IMR-90 (cell line): ENCODE data around the gene CCHCR1. TPM values are rescaled to one million over a fixed set of nuclear protein-coding genes. Genes with fewer than 3 reads are reported as not detected.

Source experiments
- ATAC-seq: fragments of 200-7000 bp; cut with Tn5 transposase; 2 replicates; pipeline ENCODE4 v1.9.1; 2020; ENCODE audit warnings: low read depth, mild to moderate bottlenecking, moderate library complexity
- BruUV-seq: library from RNA; stranded (reverse); fragments of 400-500 nt; replicated peaks from 2 replicates; lab custom pipeline; 2021; lab: Mats Ljungman, UMichigan
- CTCF ChIA-PET: fragments of 300-600 bp; formaldehyde crosslinking; extraction: SDS; loops from one replicate; lab custom pipeline; 2021; ENCODE audit warnings: antibody characterized with exemption; lab: Yijun Ruan, JAX
- POLR2A ChIA-PET: fragments of 300-600 bp; sonication (Branson Sonifier 250); formaldehyde crosslinking; loops from one replicate; lab custom pipeline; 2022; ENCODE audit warnings: antibody characterized with exemption; ENCODE audit not compliant: unreplicated experiment; lab: Charles Lee
- DNase-seq: peaks from one replicate; pipeline ENCODE4 v3.0.0; 2013
- H2AFZ ChIP-seq: replicated peaks from 2 replicates; pipeline ENCODE3; 2013; ENCODE audit warnings: low read length, mild to moderate bottlenecking; ENCODE audit not compliant: poor library complexity
- H2AK5ac ChIP-seq: 2 replicates; pipeline ENCODE4 v1.6.1; 2013; ENCODE audit warnings: low read depth, low read length, inconsistent platforms
- H2AK9ac ChIP-seq: replicated peaks from 2 replicates; pipeline ENCODE3; 2013; ENCODE audit warnings: mild to moderate bottlenecking, low read depth, low read length, moderate library complexity; ENCODE audit not compliant: poor library complexity
- H2BK120ac ChIP-seq: 2 replicates; pipeline ENCODE4 v1.6.1; 2013; ENCODE audit warnings: low read depth, low read length, inconsistent platforms
- H2BK15ac ChIP-seq: 3 replicates; pipeline ENCODE4 v1.6.1; 2013; ENCODE audit warnings: low read depth, low read length, inconsistent platforms
- H2BK20ac ChIP-seq: 2 replicates; pipeline ENCODE4 v1.6.1; 2013; ENCODE audit warnings: low read depth, mild to moderate bottlenecking, inconsistent platforms, low read length, moderate library complexity
- H2BK5ac ChIP-seq: 2 replicates; pipeline ENCODE4 v1.6.1; 2013; ENCODE audit warnings: mild to moderate bottlenecking, low read depth, low read length, inconsistent platforms; ENCODE audit not compliant: poor library complexity, severe bottlenecking
- H3K14ac ChIP-seq: replicated peaks from 2 replicates; pipeline ENCODE4 v1.6.1; 2013; ENCODE audit warnings: low read depth, low read length, inconsistent platforms
- H3K18ac ChIP-seq: 2 replicates; pipeline ENCODE4 v1.6.1; 2013; ENCODE audit warnings: low read depth, low read length, control low read depth
- H3K23ac ChIP-seq: 2 replicates; pipeline ENCODE4 v1.6.1; 2013; ENCODE audit warnings: low read depth, low read length, inconsistent platforms
- H3K27ac ChIP-seq: 2 replicates; pipeline ENCODE4 v1.5.1; 2013; ENCODE audit warnings: mild to moderate bottlenecking, control low read depth, low read length; ENCODE audit not compliant: insufficient read depth
- H3K27me3 ChIP-seq: 2 replicates; pipeline ENCODE4 v1.6.1; 2013; ENCODE audit warnings: low read length; ENCODE audit not compliant: control insufficient read depth, insufficient read depth
- H3K36me3 ChIP-seq: 2 replicates; pipeline ENCODE4 v1.6.1; 2013; ENCODE audit warnings: low read length, mixed read lengths; ENCODE audit not compliant: control insufficient read depth, insufficient read depth
- H3K4ac ChIP-seq: 2 replicates; pipeline ENCODE4 v1.6.1; 2013; ENCODE audit warnings: low read depth, low read length, inconsistent platforms
- H3K4me1 ChIP-seq: 2 replicates; pipeline ENCODE4 v1.6.1; 2013; ENCODE audit warnings: low read length, mixed read lengths; ENCODE audit not compliant: control insufficient read depth, insufficient read depth
- H3K4me2 ChIP-seq: 2 replicates; pipeline ENCODE4 v1.6.1; 2013; ENCODE audit warnings: low read depth, mild to moderate bottlenecking, control low read depth, low read length, moderate library complexity
- H3K4me3 ChIP-seq: 2 replicates; pipeline ENCODE4 v1.5.1; 2013; ENCODE audit warnings: low read depth, mild to moderate bottlenecking, control low read depth, low read length, moderate library complexity; ENCODE audit not compliant: insufficient read depth
- H3K56ac ChIP-seq: 2 replicates; pipeline ENCODE4 v1.6.1; 2013; ENCODE audit warnings: low read length, inconsistent platforms; ENCODE audit not compliant: insufficient read depth; ENCODE audit errors: extremely low read depth
- H3K79me1 ChIP-seq, 2 experiments: 2 replicates each; pipeline ENCODE4 v1.6.1; 2013; ENCODE audit warnings: low read length in 2 of 2, inconsistent platforms in 1 of 2, low read depth in 1 of 2
- H3K9ac ChIP-seq: 2 replicates; pipeline ENCODE4 v1.6.1; 2013; ENCODE audit warnings: low read depth, low read length, control low read depth
- H3K9me1 ChIP-seq: 2 replicates; pipeline ENCODE4 v1.6.1; 2013; ENCODE audit warnings: low read length, inconsistent platforms; ENCODE audit not compliant: insufficient read depth
- H3K9me3 ChIP-seq: 2 replicates; pipeline ENCODE4 v1.6.1; 2013; ENCODE audit warnings: low read length; ENCODE audit not compliant: control insufficient read depth, insufficient read depth
- H4K20me1 ChIP-seq: 2 replicates; pipeline ENCODE4 v1.6.1; 2013; ENCODE audit warnings: low read length, inconsistent platforms; ENCODE audit not compliant: insufficient read depth
- H4K5ac ChIP-seq: 2 replicates; pipeline ENCODE4 v1.6.1; 2013; ENCODE audit warnings: mild to moderate bottlenecking, low read depth, low read length, control low read depth
- H4K8ac ChIP-seq, 2 experiments: 2 replicates each; pipeline ENCODE4 v1.6.1; 2013; ENCODE audit warnings: low read depth in 2 of 2, low read length in 2 of 2, control low read depth in 1 of 2, inconsistent platforms in 1 of 2
- H4K91ac ChIP-seq: 2 replicates; pipeline ENCODE4 v1.6.1; 2013; ENCODE audit warnings: low read depth, low read length, inconsistent platforms; ENCODE audit not compliant: insufficient read depth
- BHLHE40 ChIP-seq: fragments of 150-350 bp; IDR thresholded peaks from 2 replicates; pipeline ENCODE4 v1.6.1; 2016; ENCODE audit warnings: mild to moderate bottlenecking, low read depth, low read length
- FOS ChIP-seq: fragments of 150-350 bp; IDR thresholded peaks from 2 replicates; pipeline ENCODE4 v1.6.1; 2016; ENCODE audit warnings: low read depth, low read length
- MAFK ChIP-seq: IDR thresholded peaks from 2 replicates; pipeline ENCODE4 v1.6.1; 2012; ENCODE audit warnings: low read depth, low read length, improper control_type of control experiment
- MAZ ChIP-seq: IDR thresholded peaks from 2 replicates; pipeline ENCODE4 v1.6.1; 2012; ENCODE audit warnings: low read depth, mild to moderate bottlenecking, low read length, improper control_type of control experiment, moderate library complexity, borderline replicate concordance
- NFE2L2 ChIP-seq: fragments of 150-350 bp; IDR thresholded peaks from 2 replicates; pipeline ENCODE4 v1.6.1; 2016; ENCODE audit warnings: low read depth, mild to moderate bottlenecking, low read length
- RAD21 ChIP-seq: IDR thresholded peaks from 2 replicates; pipeline ENCODE4 v1.6.1; 2012; ENCODE audit warnings: low read length, improper control_type of control experiment
- RCOR1 ChIP-seq: IDR thresholded peaks from 2 replicates; pipeline ENCODE4 v1.6.1; 2012; ENCODE audit warnings: mild to moderate bottlenecking, low read length, improper control_type of control experiment; ENCODE audit not compliant: insufficient replicate concordance
- RFX5 ChIP-seq: IDR thresholded peaks from 2 replicates; pipeline ENCODE4 v1.8.0; 2012; ENCODE audit warnings: low read depth, mild to moderate bottlenecking, low read length, moderate library complexity
- SMC3 ChIP-seq: fragments of 150-350 bp; IDR thresholded peaks from 2 replicates; pipeline ENCODE4 v1.6.1; 2016; ENCODE audit warnings: low read depth, mild to moderate bottlenecking, antibody characterized with exemption, low read length, moderate library complexity
- WGBS, 2 experiments: methylation state at CpG; one replicate each; pipeline versions ENCODE4 v1.1.5 to v1.1.7; 2013; ENCODE audit warnings: missing lambda C conversion rate in 2 of 2; ENCODE audit not compliant: insufficient read length in 1 of 2; ENCODE audit errors: extremely low coverage in 2 of 2; 5-methylcytosine and 5-hydroxymethylcytosine counted together
- dilution Hi-C: fragments of 300-500 bp; cut with HindIII; formaldehyde crosslinking; loops from one replicate; pipeline ENCODE4 v1.14.3; 2018; ENCODE audit warnings: low sequenced_read_pairs; ENCODE audit not compliant: unreplicated experiment
- in situ Hi-C: fragments of 300-500 bp; cut with MboI; formaldehyde crosslinking; loops from 3 replicates; pipeline ENCODE4 v1.14.3; 2019; ENCODE audit warnings: low sequenced_read_pairs, inconsistent platforms, mixed read lengths
- intact Hi-C: fragments of 100-400 bp; cut with micrococcal nuclease; formaldehyde crosslinking; loops from 2 replicates; pipeline ENCODE4 v1.10.0; 2022
- polyA plus RNA-seq, 3 experiments: library from polyadenylated mRNA; depleted of rRNA; stranded (reverse); fragments of >200 nt; gene quantifications; 2 replicates each; pipeline ENCODE4 v1.2.3, GENCODE V29; 2012; ENCODE audit warnings: low replicate concordance in 1 of 3
- total RNA-seq: library from RNA; depleted of rRNA; stranded (reverse); fragments of >200 nt; gene quantifications from 2 replicates; pipeline ENCODE4 v1.2.3, GENCODE V29; 2012
- TF ChIP-seq, protein P1 (sequence below): conservative IDR thresholded peaks from 2 replicates; pipeline ENCODE4 v1.5.1; 2012; ENCODE audit warnings: mild to moderate bottlenecking, low read depth, low read length, improper control_type of control experiment
- TF ChIP-seq, protein P2 (sequence below): fragments of 150-350 bp; IDR thresholded peaks from 2 replicates; pipeline ENCODE4 v1.6.1; 2016; ENCODE audit warnings: low read depth, mild to moderate bottlenecking, low read length, moderate library complexity, borderline replicate concordance
- TF ChIP-seq, protein P3 (sequence below): fragments of 150-350 bp; IDR thresholded peaks from 2 replicates; pipeline ENCODE4 v1.6.1; 2017; ENCODE audit warnings: mild to moderate bottlenecking, antibody characterized with exemption, low read length, low read depth

CCHCR1 gene
- total and polyA plus RNA-seq, 2 of the 4 experiments (the other 2 are of a cell fraction), result 13.1 to 22.0 TPM

DNA sequence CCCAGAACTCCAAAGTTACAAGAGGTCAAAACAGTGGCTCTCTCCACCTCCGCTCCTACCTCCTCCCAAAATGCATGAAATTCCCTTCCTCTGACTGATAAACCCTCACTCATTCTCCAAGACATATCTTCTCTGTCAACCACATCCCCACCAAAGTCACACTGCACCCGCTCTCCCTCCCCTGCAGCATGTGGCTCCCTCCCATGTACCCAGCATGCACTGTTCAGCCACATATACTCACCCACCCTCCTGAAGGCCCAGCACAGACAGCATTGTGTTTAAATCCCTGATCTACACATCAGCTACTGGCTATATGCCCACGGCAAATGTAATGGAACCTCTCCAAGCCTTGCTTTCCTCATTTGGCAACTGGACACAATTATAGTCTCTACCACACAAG is 18.4 kb upstream of the CCHCR1 start:
- H3K4ac ChIP-seq, result peak overlapping the region; percentile 50
- H3K23ac ChIP-seq, result no peak overlapping the region; the same call in 1 of the 2 replicates
- DNase-seq (peak; percentile 69), ATAC-seq (peak; percentile 83)
- no peaks in the 10 kb centered on the region for H3K27me3 ChIP-seq
- no peaks in the 10 kb centered on the region for H3K79me1 ChIP-seq
- no peak overlapping the region for H3K56ac ChIP-seq
- no peak overlapping the region for H3K18ac ChIP-seq
- H3K36me3 ChIP-seq, result no peaks in the 10 kb centered on the region
- H2BK5ac ChIP-seq, result no peak overlapping the region
- dilution Hi-C loops (no loop called here), intact Hi-C loops (no loop called here), in situ Hi-C loops (no loop called here)
- H3K14ac ChIP-seq, result no peak overlapping the region; the same call in 1 of the 2 replicates
- peaks cover 11% of the 10 kb centered on the region; the same call in 1 of the 2 replicates for H3K9me1 ChIP-seq
- no peak overlapping the region for H3K4me2 ChIP-seq
- no peaks in the 10 kb centered on the region for H4K20me1 ChIP-seq
- WGBS, 2 experiments, result no CpG with 5 or more reads among the region's 3 CpGs
- no peak overlapping the region for H2AK9ac ChIP-seq
- H3K9me3 ChIP-seq, result no peaks in the 10 kb centered on the region
- POLR2A ChIA-PET, result no interaction called here
- peak overlapping the region; percentile 81 for H2AFZ ChIP-seq
- peak overlapping the region; percentile 32; the same call in 1 of the 2 replicates for H2BK120ac ChIP-seq
- H2BK15ac ChIP-seq, result 0 out of 3 replicates have a peak overlapping the region, but pooled peaks have one; percentile 25
- no peak overlapping the region for H3K27ac ChIP-seq
- H4K8ac ChIP-seq, result peak overlapping the region in 1 of 2 experiments; percentile 72; a peak in 3 of 4 replicates
- no TSS peak for BruUV-seq
- H3K9ac ChIP-seq, result no peak overlapping the region
- H4K91ac ChIP-seq, result peak overlapping the region; percentile 23; the same call in 1 of the 2 replicates
- no peak for TF ChIP-seq RAD21
- TF ChIP-seq, protein P1, sequence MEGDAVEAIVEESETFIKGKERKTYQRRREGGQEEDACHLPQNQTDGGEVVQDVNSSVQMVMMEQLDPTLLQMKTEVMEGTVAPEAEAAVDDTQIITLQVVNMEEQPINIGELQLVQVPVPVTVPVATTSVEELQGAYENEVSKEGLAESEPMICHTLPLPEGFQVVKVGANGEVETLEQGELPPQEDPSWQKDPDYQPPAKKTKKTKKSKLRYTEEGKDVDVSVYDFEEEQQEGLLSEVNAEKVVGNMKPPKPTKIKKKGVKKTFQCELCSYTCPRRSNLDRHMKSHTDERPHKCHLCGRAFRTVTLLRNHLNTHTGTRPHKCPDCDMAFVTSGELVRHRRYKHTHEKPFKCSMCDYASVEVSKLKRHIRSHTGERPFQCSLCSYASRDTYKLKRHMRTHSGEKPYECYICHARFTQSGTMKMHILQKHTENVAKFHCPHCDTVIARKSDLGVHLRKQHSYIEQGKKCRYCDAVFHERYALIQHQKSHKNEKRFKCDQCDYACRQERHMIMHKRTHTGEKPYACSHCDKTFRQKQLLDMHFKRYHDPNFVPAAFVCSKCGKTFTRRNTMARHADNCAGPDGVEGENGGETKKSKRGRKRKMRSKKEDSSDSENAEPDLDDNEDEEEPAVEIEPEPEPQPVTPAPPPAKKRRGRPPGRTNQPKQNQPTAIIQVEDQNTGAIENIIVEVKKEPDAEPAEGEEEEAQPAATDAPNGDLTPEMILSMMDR, result no peak
- TF ChIP-seq RCOR1, result no peak
- TF ChIP-seq SMC3, result no peak
- TF ChIP-seq, protein P2, sequence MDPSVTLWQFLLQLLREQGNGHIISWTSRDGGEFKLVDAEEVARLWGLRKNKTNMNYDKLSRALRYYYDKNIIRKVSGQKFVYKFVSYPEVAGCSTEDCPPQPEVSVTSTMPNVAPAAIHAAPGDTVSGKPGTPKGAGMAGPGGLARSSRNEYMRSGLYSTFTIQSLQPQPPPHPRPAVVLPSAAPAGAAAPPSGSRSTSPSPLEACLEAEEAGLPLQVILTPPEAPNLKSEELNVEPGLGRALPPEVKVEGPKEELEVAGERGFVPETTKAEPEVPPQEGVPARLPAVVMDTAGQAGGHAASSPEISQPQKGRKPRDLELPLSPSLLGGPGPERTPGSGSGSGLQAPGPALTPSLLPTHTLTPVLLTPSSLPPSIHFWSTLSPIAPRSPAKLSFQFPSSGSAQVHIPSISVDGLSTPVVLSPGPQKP, result no peak
- TF ChIP-seq MAZ, result no peak; the same call in 1 of the 2 replicates
- no peak for TF ChIP-seq BHLHE40
- TF ChIP-seq MAFK, result no peak
- TF ChIP-seq RFX5, result no peak
- TF ChIP-seq, protein P3, sequence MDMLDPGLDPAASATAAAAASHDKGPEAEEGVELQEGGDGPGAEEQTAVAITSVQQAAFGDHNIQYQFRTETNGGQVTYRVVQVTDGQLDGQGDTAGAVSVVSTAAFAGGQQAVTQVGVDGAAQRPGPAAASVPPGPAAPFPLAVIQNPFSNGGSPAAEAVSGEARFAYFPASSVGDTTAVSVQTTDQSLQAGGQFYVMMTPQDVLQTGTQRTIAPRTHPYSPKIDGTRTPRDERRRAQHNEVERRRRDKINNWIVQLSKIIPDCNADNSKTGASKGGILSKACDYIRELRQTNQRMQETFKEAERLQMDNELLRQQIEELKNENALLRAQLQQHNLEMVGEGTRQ, result no peak
- TF ChIP-seq NFE2L2, result no peak
- TF ChIP-seq FOS, result no peak
- H3K4me1 ChIP-seq, result peaks cover 8% of the 10 kb centered on the region
- no peak overlapping the region for H4K5ac ChIP-seq
- H2BK20ac ChIP-seq, result no peak overlapping the region
- CTCF ChIA-PET, result interaction anchor here (0.5 kb wide), 1 partner anchor 311 kb away, joined by 3 read pairs; no protein-coding TSS in a partner anchor
- H2AK5ac ChIP-seq, result no peak overlapping the region
- H3K4me3 ChIP-seq, result no peak overlapping the region
